ENCODE results near the gene RAP1GAP2. TPM values are rescaled to one million over a fixed set of nuclear protein-coding genes. Genes with fewer than 3 reads are reported as not detected.

RAP1GAP2 gene
- total and polyA plus RNA-seq, 7 donors: 4.8 to 14.7 (median 12.5) TPM

- WGBS, 2 donors: 55 to 80% methylated on average over 5 of the region's 5 CpGs
- H3K4me1 ChIP-seq: peaks cover 0 to 21% (median 17%) of the 10 kb centered on the region in 4 donors
- intact Hi-C loops (cut with DNase I): no loop called here
- H3K4me3 ChIP-seq: no peak overlapping the region
- no peaks in the 10 kb centered on the region for H3K9me3 ChIP-seq
- H3K27me3 ChIP-seq: no peaks in the 10 kb centered on the region
- no peak for TF ChIP-seq POLR2A (IDR thresholded peaks at IDR 0.05)
- no peak for TF ChIP-seq CTCF (IDR thresholded peaks at IDR 0.05)
- TF ChIP-seq POLR2AphosphoS5 (IDR thresholded peaks at IDR 0.05): no peak
- TF ChIP-seq EP300 (IDR thresholded peaks at IDR 0.05): no peak
- no peak for DNase-seq
- H3K36me3 ChIP-seq: no peaks in the 10 kb centered on the region
- no peak overlapping the region for H3K27ac ChIP-seq
These were observed 60.5 kb downstream of the RAP1GAP2 start for GRCh38 chr17:2856727-2857126.

GRCh38 chr17:2860045-2860444, 63.8 kb downstream of the RAP1GAP2 start:
- no peak overlapping the region for H3K4me3 ChIP-seq
- intact Hi-C loops (cut with DNase I): no loop called here
- 81 to 84% methylated on average over 4 of the region's 4 CpGs for WGBS, 2 donors
- no peak for DNase-seq
- no peaks in the 10 kb centered on the region for H3K27me3 ChIP-seq
- peaks cover 0 to 4% (median 2%) of the 10 kb centered on the region in 4 donors for H3K4me1 ChIP-seq
- no peak overlapping the region for H3K27ac ChIP-seq
- no peaks in the 10 kb centered on the region for H3K36me3 ChIP-seq
- TF ChIP-seq EP300 (IDR thresholded peaks at IDR 0.05): no peak
- no peak for TF ChIP-seq CTCF (IDR thresholded peaks at IDR 0.05)
- TF ChIP-seq POLR2A (IDR thresholded peaks at IDR 0.05): no peak
- no peak for TF ChIP-seq POLR2AphosphoS5 (IDR thresholded peaks at IDR 0.05)
- no peaks in the 10 kb centered on the region for H3K9me3 ChIP-seq

GRCh38 chr17:2860883-2861282, 64.6 kb downstream of the RAP1GAP2 start:
- TF ChIP-seq POLR2AphosphoS5 (IDR thresholded peaks at IDR 0.05) (no peak), POLR2A (IDR thresholded peaks at IDR 0.05) (no peak), EP300 (IDR thresholded peaks at IDR 0.05) (no peak), CTCF (IDR thresholded peaks at IDR 0.05) (no peak)
- no peaks in the 10 kb centered on the region for H3K9me3 ChIP-seq
- H3K27me3 ChIP-seq: no peaks in the 10 kb centered on the region
- no peak overlapping the region for H3K4me3 ChIP-seq
- intact Hi-C loops (cut with DNase I): no loop called here
- DNase-seq: no peak
- WGBS, 2 donors: 88 to 91% methylated on average over 11 of the region's 11 CpGs
- H3K27ac ChIP-seq: no peak overlapping the region
- H3K4me1 ChIP-seq: no peaks in the 10 kb centered on the region
- no peaks in the 10 kb centered on the region for H3K36me3 ChIP-seq

GRCh38 chr17:2862197-2862596, 66.0 kb downstream of the RAP1GAP2 start:
- 88 to 93% methylated on average over 8 of the region's 8 CpGs for WGBS, 2 donors
- Histone ChIP-seq H3K4me3 (no peak overlapping the region), H3K4me1 (peaks cover 0 to under 1% (median 0%) of the 10 kb centered on the region in 4 donors), H3K36me3 (no peaks in the 10 kb centered on the region), H3K9me3 (no peaks in the 10 kb centered on the region), H3K27me3 (no peaks in the 10 kb centered on the region), H3K27ac (no peak overlapping the region)
- TF ChIP-seq POLR2AphosphoS5 (IDR thresholded peaks at IDR 0.05) (no peak), EP300 (IDR thresholded peaks at IDR 0.05) (no peak), CTCF (IDR thresholded peaks at IDR 0.05) (no peak), POLR2A (IDR thresholded peaks at IDR 0.05) (no peak)
- no peak for DNase-seq
- intact Hi-C loops (cut with DNase I): no loop called here

GRCh38 chr17:2863204-2863603, 67.0 kb downstream of the RAP1GAP2 start:
- WGBS, 2 donors: 92 to 93% methylated on average over 4 of the region's 4 CpGs
- DNase-seq: no peak
- no peak overlapping the region for H3K4me3 ChIP-seq
- no peaks in the 10 kb centered on the region for H3K36me3 ChIP-seq
- no peaks in the 10 kb centered on the region for H3K27me3 ChIP-seq
- H3K27ac ChIP-seq: no peak overlapping the region
- intact Hi-C loops (cut with DNase I): no loop called here
- H3K4me1 ChIP-seq: peaks cover 0 to 7% (median 6%) of the 10 kb centered on the region in 4 donors
- no peaks in the 10 kb centered on the region for H3K9me3 ChIP-seq
- TF ChIP-seq EP300 (IDR thresholded peaks at IDR 0.05) (no peak), POLR2A (IDR thresholded peaks at IDR 0.05) (no peak), POLR2AphosphoS5 (IDR thresholded peaks at IDR 0.05) (no peak), CTCF (IDR thresholded peaks at IDR 0.05) (no peak)

Data from sigmoid colon (tissue), 7 donors.